CD14-positive monocyte (primary cell): ENCODE data around the gene AOAH. TPM values are rescaled to one million over a fixed set of nuclear protein-coding genes. Genes with fewer than 3 reads are reported as not detected.

Experiments used
- DNase-seq, 3 donors: peaks; one replicate each; pipeline ENCODE4 v3.0.0-alpha.2; 2011 to 2022
- H2AFZ ChIP-seq: 2 replicates; pipeline ENCODE4 v1.6.0; 2012; ENCODE audit warnings: mild to moderate bottlenecking, low read depth, low read length, inconsistent platforms; ENCODE audit not compliant: insufficient read depth, poor library complexity, severe bottlenecking
- H3K27ac ChIP-seq, 2 donors: 1 replicate in 1 of 2; 2 replicates in 1 of 2; pipeline ENCODE4 v1.5.1; 2012 to 2013; ENCODE audit warnings: low read length in 2 of 2, control low read depth in 1 of 2, inconsistent platforms in 1 of 2, low read depth in 1 of 2, mild to moderate bottlenecking in 1 of 2
- H3K27me3 ChIP-seq, 2 donors: one replicate each; pipeline versions ENCODE4 v1.6.0 to v1.6.1; 2011 to 2013; ENCODE audit warnings: low read length in 2 of 2; ENCODE audit not compliant: control insufficient read depth in 2 of 2, insufficient read depth in 2 of 2
- H3K36me3 ChIP-seq, 2 donors: replicated peaks in 1 of 2; 1 replicate in 1 of 2; 2 replicates in 1 of 2; pipeline versions ENCODE4 v1.5.1 to v1.6.1; 2012 to 2013; ENCODE audit warnings: low read length in 2 of 2, control low read depth in 1 of 2, inconsistent platforms in 1 of 2, mild to moderate bottlenecking in 1 of 2; ENCODE audit not compliant: insufficient read depth in 2 of 2, control insufficient read depth in 1 of 2
- H3K4me1 ChIP-seq, 2 donors: 1 replicate in 1 of 2; 2 replicates in 1 of 2; pipeline versions ENCODE4 v1.5.1 to v1.6.1; 2012 to 2013; ENCODE audit warnings: low read length in 2 of 2, control low read depth in 1 of 2, inconsistent platforms in 1 of 2, mild to moderate bottlenecking in 1 of 2, moderate library complexity in 1 of 2; ENCODE audit not compliant: insufficient read depth in 2 of 2, control insufficient read depth in 1 of 2
- H3K4me2 ChIP-seq: replicated peaks from 2 replicates; pipeline ENCODE3; 2012; ENCODE audit warnings: low read length, moderate library complexity, mild to moderate bottlenecking; ENCODE audit not compliant: poor library complexity, severe bottlenecking; ENCODE audit errors: extremely low read depth
- H3K4me3 ChIP-seq, 3 experiments: fragments of 200-600 bp in 1 of 3; sonication (generic) in 1 of 3; replicated peaks in 1 of 3; 1 replicate in 2 of 3; 2 replicates in 1 of 3; pipeline ENCODE4 v1.5.1; 2011 to 2013; ENCODE audit warnings: low read length in 3 of 3, mild to moderate bottlenecking in 3 of 3, control low read depth in 2 of 3, low read depth in 2 of 3, inconsistent platforms in 1 of 3, moderate library complexity in 1 of 3
- H3K79me2 ChIP-seq: 2 replicates; pipeline ENCODE4 v1.6.0; 2012; ENCODE audit warnings: mild to moderate bottlenecking, control low read depth, inconsistent platforms, low read length, moderate library complexity; ENCODE audit not compliant: insufficient read depth
- H3K9ac ChIP-seq: 2 replicates; pipeline ENCODE4 v1.6.0; 2017; ENCODE audit warnings: low read length, mild to moderate bottlenecking; ENCODE audit not compliant: insufficient read depth, poor library complexity, severe bottlenecking
- H3K9me3 ChIP-seq, 2 donors: replicated peaks in 1 of 2; 1 replicate in 1 of 2; 2 replicates in 1 of 2; pipeline versions ENCODE4 v1.5.1 to v1.6.1; 2012 to 2013; ENCODE audit warnings: low read length in 2 of 2, control low read depth in 1 of 2; ENCODE audit not compliant: control insufficient read depth in 1 of 2, insufficient read depth in 1 of 2
- H4K20me1 ChIP-seq: 2 replicates; pipeline ENCODE4 v1.6.0; 2012; ENCODE audit warnings: mild to moderate bottlenecking, low read length, control low read depth, moderate library complexity; ENCODE audit not compliant: insufficient read depth
- H3K27ac Mint-ChIP-seq, 7 donors: one replicate each; pipeline ENCODE4 v1.8.0; 2020; ENCODE audit warnings: mild to moderate bottlenecking in 7 of 7, mixed read lengths in 7 of 7, moderate library complexity in 6 of 7, inconsistent platforms in 2 of 7
- H3K27me3 Mint-ChIP-seq, 3 donors: one replicate each; pipeline ENCODE4 v1.8.0; 2021 to 2022; ENCODE audit warnings: low read depth in 3 of 3, mild to moderate bottlenecking in 3 of 3, mixed read lengths in 3 of 3, moderate library complexity in 3 of 3, inconsistent platforms in 1 of 3
- H3K36me3 Mint-ChIP-seq, 2 donors: one replicate each; pipeline ENCODE4 v1.8.0; 2020; ENCODE audit warnings: mixed read lengths in 2 of 2, inconsistent platforms in 1 of 2, mild to moderate bottlenecking in 1 of 2
- H3K4me1 Mint-ChIP-seq: one replicate; pipeline ENCODE4 v1.8.0; 2020; ENCODE audit warnings: mild to moderate bottlenecking, mixed read lengths
- H3K4me3 Mint-ChIP-seq, 2 donors: one replicate each; pipeline ENCODE4 v1.8.0; 2020; ENCODE audit warnings: mild to moderate bottlenecking in 2 of 2, mixed read lengths in 2 of 2, moderate library complexity in 1 of 2
- H3K9me3 Mint-ChIP-seq, 7 donors: one replicate each; pipeline ENCODE4 v1.8.0; 2020 to 2022; ENCODE audit warnings: mixed read lengths in 7 of 7, mild to moderate bottlenecking in 6 of 7, moderate library complexity in 6 of 7, inconsistent platforms in 2 of 7
- CTCF ChIP-seq: fragments of 200-600 bp; IDR thresholded peaks from one replicate; pipeline ENCODE4 v1.8.0; 2022; ENCODE audit warnings: antibody characterized with exemption, mild to moderate bottlenecking
- WGBS: methylation state at CpG from one replicate; pipeline ENCODE4 v1.1.5; 2013; ENCODE audit warnings: missing lambda C conversion rate; ENCODE audit not compliant: insufficient coverage; 5-methylcytosine and 5-hydroxymethylcytosine counted together
- intact Hi-C, 2 donors: fragments of 100-400 bp; cut with micrococcal nuclease; formaldehyde crosslinking; loops; one replicate each; pipeline versions ENCODE4 v1.15.0 to v1.15.1; 2023
- polyA plus RNA-seq, 3 donors: library from polyadenylated mRNA; depleted of rRNA in 1 of 3; unstranded in 2 of 3; stranded (reverse) in 1 of 3; fragments of 300-500 nt in 2 of 3; fragments of >200 nt in 1 of 3; fragmentation: Illumina TruSeq in 2 of 3; gene quantifications; 1 replicate in 2 of 3; 2 replicates in 1 of 3; pipeline ENCODE4 v1.2.3, GENCODE V29; 2012 to 2021

The AOAH gene
- polyA plus RNA-seq, 3 donors = 305 to 467 (median 349) TPM

- Histone ChIP-seq H4K20me1 (peaks cover 64% of the 10 kb centered on the region), H3K4me2 (no peak overlapping the region), H3K27ac (no peak overlapping the region), H3K4me3 (no peak overlapping the region), H3K79me2 (no peaks in the 10 kb centered on the region), H3K36me3 (peaks cover 87 to 98% of the 10 kb centered on the region in 2 donors), H3K4me1 (no peaks in the 10 kb centered on the region), H2AFZ (no peak overlapping the region), H3K9ac (no peak overlapping the region), H3K27me3 (no peaks in the 10 kb centered on the region), H3K9me3 (no peaks in the 10 kb centered on the region)
- WGBS = 98% methylated on average over 10 of the region's 10 CpGs
- DNase-seq = no peak
- Mint-ChIP-seq H3K27ac (no peak overlapping the region), H3K4me3 (no peak overlapping the region), H3K27me3 (no peaks in the 10 kb centered on the region), H3K4me1 (peaks cover 14% of the 10 kb centered on the region), H3K36me3 (peaks cover 84 to 94% of the 10 kb centered on the region in 2 donors), H3K9me3 (peaks cover 0 to 2% (median 0%) of the 10 kb centered on the region in 7 donors)
- TF ChIP-seq CTCF = no peak
- intact Hi-C loops = no loop called here
These were observed 202.4 kb downstream of the AOAH start for GRCh38 chr7:36521911-36522310.

GRCh38 chr7:36521133-36521532, 203.2 kb downstream of the AOAH start:
- H3K4me1 ChIP-seq = no peaks in the 10 kb centered on the region
- no peak overlapping the region for H2AFZ ChIP-seq
- Mint-ChIP-seq H3K27me3 (no peaks in the 10 kb centered on the region), H3K27ac (peak overlapping the region in 1 of 7 donors; percentile 43), H3K36me3 (peaks cover 81 to 94% of the 10 kb centered on the region in 2 donors), H3K4me1 (peaks cover 18% of the 10 kb centered on the region), H3K4me3 (no peak overlapping the region), H3K9me3 (peaks cover 0 to 2% (median 0%) of the 10 kb centered on the region in 7 donors)
- H4K20me1 ChIP-seq = peaks cover 71% of the 10 kb centered on the region
- no peak for TF ChIP-seq CTCF
- no peak overlapping the region for H3K27ac ChIP-seq
- H3K79me2 ChIP-seq = no peaks in the 10 kb centered on the region
- H3K36me3 ChIP-seq = peaks cover 79 to 98% of the 10 kb centered on the region in 2 donors
- intact Hi-C loops = no loop called here
- WGBS = no CpG with 5 or more reads among the region's 4 CpGs
- no peaks in the 10 kb centered on the region for H3K27me3 ChIP-seq
- no peak overlapping the region for H3K4me2 ChIP-seq
- no peak for DNase-seq
- no peak overlapping the region for H3K9ac ChIP-seq
- H3K9me3 ChIP-seq = no peaks in the 10 kb centered on the region
- no peak overlapping the region for H3K4me3 ChIP-seq
